HG03558 (cell line): Measurements from ENCODE around the gene NUDT1.

Source experiments
- ATAC-seq: cut with Tn5 transposase; IDR thresholded peaks from one replicate; pipeline ENCODE4 v1.9.1; 2021; ENCODE audit warnings: moderate number of reproducible peaks; ENCODE audit not compliant: unreplicated experiment; ENCODE audit errors: extremely low read depth

NUDT1 gene

DNA sequence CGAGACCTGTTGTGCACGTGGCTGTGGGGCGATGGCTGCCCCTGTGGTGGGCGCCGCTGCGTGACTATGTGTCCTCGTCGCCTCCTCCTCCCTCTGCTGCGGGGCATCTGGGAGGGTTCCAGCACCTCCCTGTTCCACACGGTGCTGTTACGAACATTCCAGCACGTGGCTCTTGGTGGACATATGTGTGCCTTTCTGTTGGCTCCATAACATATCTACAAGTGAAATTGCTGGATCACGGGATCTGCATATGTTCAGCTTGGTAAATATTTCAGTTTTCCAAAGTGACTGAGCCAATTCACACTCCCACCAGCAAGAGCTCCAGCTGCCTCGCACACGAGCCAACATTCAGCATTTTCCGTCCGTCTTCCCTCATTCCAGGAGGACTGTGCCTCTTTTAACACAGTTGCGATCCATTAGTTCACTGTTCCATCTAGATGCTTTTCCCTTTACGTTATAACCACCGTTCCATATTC, 47.1 kb downstream of the NUDT1 start:
- ATAC-seq, result no peak

DNA sequence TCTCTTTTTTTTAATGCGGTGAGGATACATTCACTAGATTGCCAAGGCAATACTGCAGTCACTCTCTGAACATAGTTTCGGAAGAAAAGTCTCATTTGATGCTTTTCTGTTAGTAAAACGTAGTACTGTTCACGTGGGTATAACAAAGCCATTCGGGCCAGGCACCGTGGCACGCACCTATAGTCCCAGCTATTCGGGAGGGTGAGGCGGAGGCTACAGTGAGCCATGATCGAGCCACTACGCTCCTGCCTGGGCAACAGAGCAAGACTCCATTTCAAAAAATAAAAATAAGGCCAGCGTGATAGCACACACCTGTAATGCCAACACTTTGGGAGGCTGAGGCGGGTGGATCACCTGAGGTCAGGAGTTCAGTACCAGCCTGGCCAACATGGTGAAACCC, 47.6 kb downstream of the NUDT1 start:
- ATAC-seq, result no peak

DNA sequence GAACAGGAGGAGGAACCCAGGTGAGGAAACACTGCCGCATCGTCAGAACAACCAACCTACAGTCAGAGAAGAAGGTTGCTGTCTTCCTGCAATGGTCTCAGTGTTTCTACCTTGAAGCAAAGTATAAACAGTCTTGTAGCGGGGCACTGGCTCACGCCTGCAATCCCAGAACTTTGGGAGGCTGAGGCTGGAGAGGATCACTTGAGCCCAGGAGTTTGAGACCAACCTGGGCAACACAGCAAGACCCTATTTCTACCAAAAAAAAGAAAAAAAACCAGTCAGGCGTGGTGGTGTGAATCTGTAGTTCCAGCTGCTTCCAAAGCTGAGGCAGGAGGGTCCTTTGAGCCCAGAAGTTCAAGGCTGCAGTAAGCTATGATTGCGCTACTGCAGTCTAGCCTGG, 48.9 kb downstream of the NUDT1 start:
- no peak for ATAC-seq

DNA sequence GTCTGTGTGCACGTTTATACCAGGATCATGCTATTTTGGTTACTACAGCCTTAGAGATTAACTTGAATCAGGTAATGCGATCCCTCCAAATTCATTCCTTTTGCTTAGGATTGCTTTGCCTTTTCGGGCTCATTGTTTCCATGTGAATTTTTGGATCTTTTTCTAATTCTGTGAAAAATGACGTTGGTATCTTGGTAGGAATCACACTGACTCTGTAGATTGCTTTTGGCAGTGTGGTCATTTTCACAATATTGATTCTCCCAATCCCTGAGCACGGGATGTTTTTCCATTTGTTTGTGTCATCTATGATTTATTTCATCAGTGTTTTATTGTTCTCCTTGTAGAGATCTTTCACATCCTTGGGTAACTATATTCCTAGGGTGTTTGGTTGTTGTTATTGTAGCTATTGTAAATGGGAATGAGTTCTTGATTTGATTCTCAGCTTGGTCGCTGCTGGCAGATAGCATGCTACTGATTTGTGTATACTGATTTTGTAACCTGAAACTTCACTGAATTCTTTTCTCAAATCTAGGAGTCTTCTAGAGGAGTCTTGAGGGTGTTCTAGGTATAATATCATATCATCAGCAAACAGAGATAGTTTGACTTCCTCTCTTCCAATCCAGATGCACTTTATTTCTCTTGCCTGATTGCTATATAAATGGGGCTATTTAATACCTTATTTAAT, 54.1 kb downstream of the NUDT1 start:
- no peak for ATAC-seq

DNA sequence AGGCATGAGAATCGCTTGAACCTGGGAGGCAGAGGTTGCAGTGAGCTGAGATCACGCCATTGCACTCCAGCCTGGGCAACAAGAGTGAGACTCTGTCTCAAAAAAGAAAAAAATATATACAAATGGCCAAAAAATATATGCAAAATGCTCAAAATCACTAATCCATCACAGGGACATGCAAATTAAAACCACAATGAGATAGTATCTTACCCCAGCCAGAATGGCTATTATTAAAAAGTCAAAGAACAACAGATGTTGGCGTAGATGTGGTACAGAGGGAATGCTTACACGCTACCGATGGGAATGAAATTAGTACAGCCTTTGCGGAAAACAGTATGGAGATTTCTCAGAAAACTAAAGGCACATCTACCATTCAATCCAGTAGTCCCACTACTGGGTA, 54.8 kb downstream of the NUDT1 start:
- ATAC-seq, result no peak

DNA sequence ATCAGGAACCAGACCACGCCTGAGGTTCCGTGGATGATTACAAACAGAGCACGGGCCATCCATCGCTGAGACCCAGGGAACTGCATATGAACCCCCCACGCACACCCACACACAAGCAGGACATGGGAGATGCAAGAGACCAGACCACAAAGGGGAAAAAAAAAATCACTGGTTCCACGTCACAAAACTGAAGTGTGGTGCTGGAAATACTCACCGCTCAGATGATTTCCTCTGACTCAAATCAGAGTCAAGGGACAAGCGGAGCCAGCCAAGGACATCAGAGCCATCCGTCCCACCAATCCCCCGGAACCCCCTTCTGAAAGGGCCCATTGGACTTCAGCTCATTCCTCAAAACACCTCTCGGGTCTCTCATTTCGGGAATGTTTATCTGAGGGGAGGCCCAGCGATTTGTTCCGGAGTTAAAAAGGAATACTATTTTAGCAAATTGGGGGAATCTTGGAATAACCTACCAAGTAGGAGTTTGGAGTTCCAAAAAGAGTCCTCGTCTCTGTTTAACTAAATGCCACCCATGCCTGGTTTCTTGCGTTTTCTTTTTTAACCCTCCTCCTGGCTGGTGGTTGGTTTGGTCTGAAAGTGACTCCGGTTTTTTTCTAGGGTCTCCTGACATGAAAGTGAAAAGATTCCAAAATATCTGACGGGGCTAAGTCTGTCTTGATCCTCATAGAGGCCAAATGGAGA, 57.3 kb downstream of the NUDT1 start:
- ATAC-seq, result no peak

DNA sequence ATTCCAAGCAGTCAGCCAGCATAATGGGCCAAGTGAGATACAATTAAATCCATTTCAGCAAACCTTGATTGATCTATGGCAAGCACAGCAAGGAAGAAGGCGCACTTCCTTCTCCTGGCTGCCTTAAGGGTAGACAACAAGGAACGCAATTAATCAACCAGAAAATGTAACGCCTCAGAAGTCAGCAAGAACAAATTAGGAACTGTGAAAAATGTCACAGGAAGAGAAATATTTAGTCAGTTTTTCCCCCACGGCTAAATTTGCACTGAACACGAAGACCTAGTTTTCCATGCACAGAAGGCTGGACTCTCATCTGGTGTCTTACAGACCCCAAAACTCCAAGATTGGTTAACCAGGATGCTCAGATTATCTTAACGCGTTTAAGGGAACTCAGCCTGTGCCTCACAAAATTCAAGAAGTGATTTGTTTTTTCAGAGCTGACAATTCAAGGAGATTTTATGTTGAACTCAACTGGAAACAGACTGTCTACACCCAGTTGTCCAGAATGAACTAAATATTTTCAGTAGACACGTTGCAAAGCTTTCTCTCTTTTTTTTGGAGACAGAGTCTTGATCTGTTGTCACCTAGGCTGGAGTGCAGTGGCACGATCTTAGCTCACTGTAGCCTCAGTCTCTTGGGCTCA, 58.0 kb downstream of the NUDT1 start:
- no peak for ATAC-seq
